Activated CD8-positive, alpha-beta memory T cell treated with anti-CD3 and anti-CD28 coated beads, Interleukin-2, amount 10 ng/mL, durations not matched to agents 7 days and 5 days (primary cell): Measurements from ENCODE around the gene TPPP3. TPM values are rescaled to one million over a fixed set of nuclear protein-coding genes. Genes with fewer than 3 reads are reported as not detected.
A peak's percentile ranks its signal among the peaks of the same experiment; 100 is the strongest.
"Not testable (repeated sequence)": the region's sequence is repeated elsewhere in the genome, so short reads cannot be mapped to it uniquely, and the experiment has no call there.

Source experiments
- ATAC-seq: fragments of 150-1000 bp; cut with Tn5 transposase; one replicate; pipeline ENCODE4 v1.10.0; 2021; ENCODE audit warnings: moderate library complexity
- CTCF ChIA-PET: fragments of 350-600 bp; sonication (Branson Sonifier 250); formaldehyde crosslinking; loops from one replicate; lab custom pipeline; 2021; ENCODE audit warnings: antibody characterized with exemption; lab: Charles Lee
- DNase-seq: peaks from one replicate; pipeline ENCODE4 v3.0.0-alpha.2; 2020
- H3K27ac Mint-ChIP-seq: one replicate; pipeline ENCODE4 v1.8.0; 2021; ENCODE audit warnings: mild to moderate bottlenecking, mixed read lengths
- H3K27me3 Mint-ChIP-seq: one replicate; pipeline ENCODE4 v1.8.0; 2021; ENCODE audit warnings: mixed read lengths
- H3K36me3 Mint-ChIP-seq: one replicate; pipeline ENCODE4 v1.8.0; 2021; ENCODE audit warnings: mild to moderate bottlenecking, mixed read lengths
- H3K4me1 Mint-ChIP-seq: one replicate; pipeline ENCODE4 v1.8.0; 2021; ENCODE audit warnings: mixed read lengths
- H3K4me3 Mint-ChIP-seq: one replicate; pipeline ENCODE4 v1.8.0; 2021; ENCODE audit warnings: mild to moderate bottlenecking, moderate library complexity, mixed read lengths
- H3K9me3 Mint-ChIP-seq: one replicate; pipeline ENCODE4 v1.8.0; 2022; ENCODE audit warnings: low read depth, mixed read lengths
- total RNA-seq, 2 experiments: library from RNA; stranded (reverse); gene quantifications; one replicate each; pipeline ENCODE4 v1.2.3, GENCODE V29; 2021

Gene TPPP3
- total RNA-seq, 2 experiments from 2014 or later, result not detected

GRCh38 chr16:67423611-67424260, 30.4 kb upstream of the TPPP3 start:
- Mint-ChIP-seq H3K4me3 (no peak overlapping the region), H3K27me3 (peaks cover 54% of the 10 kb centered on the region), H3K4me1 (no peaks in the 10 kb centered on the region), H3K27ac (no peak overlapping the region), H3K9me3 (no peaks in the 10 kb centered on the region), H3K36me3 (no peaks in the 10 kb centered on the region)
- CTCF ChIA-PET, result interaction anchor here (0.5 to 6.6 kb wide), 4 partner anchors 11 to 165 kb away, joined by 3 to 139 read pairs (median 38); no protein-coding TSS in a partner anchor
- ATAC-seq (no peak), DNase-seq (no peak)

GRCh38 chr16:67423015-67423414, 29.7 kb upstream of the TPPP3 start:
- H3K4me3 Mint-ChIP-seq, result no peak overlapping the region

GRCh38 chr16:67421030-67421429, 27.7 kb upstream of the TPPP3 start:
- Mint-ChIP-seq H3K4me3 (no peak overlapping the region), H3K27me3 (peaks cover 52% of the 10 kb centered on the region), H3K36me3 (no peaks in the 10 kb centered on the region), H3K27ac (no peak overlapping the region), H3K4me1 (peaks cover 5% of the 10 kb centered on the region), H3K9me3 (no peaks in the 10 kb centered on the region)
- no peak for ATAC-seq
- CTCF ChIA-PET, result interaction anchor here (0.6 to 1.4 kb wide), 3 partner anchors 11 to 129 kb away, joined by 3 read pairs; no protein-coding TSS in a partner anchor
- DNase-seq, result no peak

More at GRCh38 chr16:67423015-67423414, 29.7 kb upstream of the TPPP3 start:
- ATAC-seq (no peak), DNase-seq (no peak)
- Mint-ChIP-seq H3K4me1 (no peaks in the 10 kb centered on the region), H3K9me3 (no peaks in the 10 kb centered on the region), H3K27ac (no peak overlapping the region), H3K36me3 (no peaks in the 10 kb centered on the region), H3K27me3 (peaks cover 51% of the 10 kb centered on the region)
- CTCF ChIA-PET, result interaction anchor here (0.5 to 6.6 kb wide), 3 partner anchors 23 to 164 kb away, joined by 3 to 139 read pairs (median 3); no protein-coding TSS in a partner anchor

- no peak for ATAC-seq
- no peak for DNase-seq
- CTCF ChIA-PET, result interaction anchor here (0.7 kb wide), 1 partner anchor 8 kb away, joined by 3 read pairs; no protein-coding TSS in a partner anchor
- Mint-ChIP-seq H3K36me3 (no peaks in the 10 kb centered on the region), H3K27ac (no peak overlapping the region), H3K4me1 (peaks cover 9% of the 10 kb centered on the region), H3K4me3 (no peak overlapping the region), H3K9me3 (no peaks in the 10 kb centered on the region), H3K27me3 (peaks cover 48% of the 10 kb centered on the region)
Measured at GRCh38 chr16:67419931-67420330, 26.6 kb upstream of the TPPP3 start.

- Mint-ChIP-seq H3K4me1 (peaks cover 9% of the 10 kb centered on the region), H3K4me3 (no peak overlapping the region), H3K27me3 (peaks cover 47% of the 10 kb centered on the region), H3K36me3 (no peaks in the 10 kb centered on the region), H3K27ac (no peak overlapping the region), H3K9me3 (no peaks in the 10 kb centered on the region)
- no peak for DNase-seq
- CTCF ChIA-PET, result interaction anchor here (0.7 kb wide), 1 partner anchor 9 kb away, joined by 3 read pairs; no protein-coding TSS in a partner anchor
- ATAC-seq, result no peak
Measured at GRCh38 chr16:67419502-67419901, 26.2 kb upstream of the TPPP3 start.

- Mint-ChIP-seq H3K27me3 (peaks cover 35% of the 10 kb centered on the region), H3K36me3 (no peaks in the 10 kb centered on the region), H3K27ac (no peak overlapping the region), H3K4me3 (peak overlapping the region; percentile 5), H3K9me3 (no peaks in the 10 kb centered on the region), H3K4me1 (peaks cover 14% of the 10 kb centered on the region)
- DNase-seq (no peak), ATAC-seq (no peak)
- CTCF ChIA-PET, result interaction anchor here (1.0 to 2.7 kb wide), 8 partner anchors 9 to 157 kb away, joined by 3 to 18 read pairs (median 5); partner anchors contain the start of gene TPPP3
Measured at GRCh38 chr16:67417333-67418061, 24.2 kb upstream of the TPPP3 start.

- Mint-ChIP-seq H3K27me3 (peaks cover 36% of the 10 kb centered on the region), H3K4me3 (peak within 1 kb of the TSS; percentile 57), H3K9me3 (no peaks in the 10 kb centered on the region)
Measured at GRCh38 chr16:67415872-67416793, 22.8 kb upstream of the TPPP3 start, which contains the start of gene ZDHHC1. Gene ZDHHC1 (minus strand): TSS chr16:67416477. CDS start chr16:67407775, 8,702 bp downstream.

GRCh38 chr16:67415421-67415820, 22.1 kb upstream of the TPPP3 start:
- Mint-ChIP-seq H3K4me1 (peaks cover 14% of the 10 kb centered on the region), H3K27me3 (peaks cover 36% of the 10 kb centered on the region), H3K4me3 (peak overlapping the region; percentile 50)
- not testable (repeated sequence) for H3K36me3 Mint-ChIP-seq, DNase-seq, H3K27ac Mint-ChIP-seq, ATAC-seq, H3K9me3 Mint-ChIP-seq
- CTCF ChIA-PET, result interaction anchor here (1.0 to 2.2 kb wide), 4 partner anchors 11 to 167 kb away, joined by 3 to 5 read pairs (median 4); partner anchors contain the start of gene SLC9A5

More at GRCh38 chr16:67415872-67416793, 22.8 kb upstream of the TPPP3 start, which contains the start of gene ZDHHC1:
- ATAC-seq, result peak; percentile 91
- CTCF ChIA-PET, result interaction anchor here (0.6 to 2.7 kb wide), 14 partner anchors 10 to 156 kb away, joined by 3 to 18 read pairs (median 4); partner anchors contain the start of gene TPPP3
- Mint-ChIP-seq H3K36me3 (no peaks in the 10 kb centered on the region), H3K27ac (no peak within 1 kb of the TSS), H3K4me1 (peaks cover 14% of the 10 kb centered on the region)
- peak; percentile 60 for DNase-seq

- H3K27me3 Mint-ChIP-seq, result peaks cover 31% of the 10 kb centered on the region
- H3K4me1 Mint-ChIP-seq, result peaks cover 14% of the 10 kb centered on the region
- H3K4me3 Mint-ChIP-seq, result no peak overlapping the region
- no peak overlapping the region for H3K27ac Mint-ChIP-seq
- ATAC-seq (no peak), DNase-seq (no peak)
- CTCF ChIA-PET, result interaction anchor here (1.0 to 2.2 kb wide), 9 partner anchors 12 to 259 kb away, joined by 3 to 7 read pairs (median 4); partner anchors contain the start of gene SLC9A5
- no peaks in the 10 kb centered on the region for H3K9me3 Mint-ChIP-seq
- no peaks in the 10 kb centered on the region for H3K36me3 Mint-ChIP-seq
Measured at GRCh38 chr16:67413978-67414911, 20.9 kb upstream of the TPPP3 start.

- H3K36me3 Mint-ChIP-seq, result no peaks in the 10 kb centered on the region
- H3K27ac Mint-ChIP-seq, result no peak overlapping the region
- no peak overlapping the region for H3K4me3 Mint-ChIP-seq
- DNase-seq, result no peak
- peaks cover 23% of the 10 kb centered on the region for H3K27me3 Mint-ChIP-seq
- no peaks in the 10 kb centered on the region for H3K9me3 Mint-ChIP-seq
- no peak for ATAC-seq
- peaks cover 14% of the 10 kb centered on the region for H3K4me1 Mint-ChIP-seq
- CTCF ChIA-PET, result interaction anchor here (0.7 to 1.9 kb wide), 6 partner anchors 13 to 162 kb away, joined by 3 to 7 read pairs (median 4); no protein-coding TSS in a partner anchor
Measured at GRCh38 chr16:67412294-67412693, 19.0 kb upstream of the TPPP3 start.

GRCh38 chr16:67411339-67411738, 18.0 kb upstream of the TPPP3 start:
- no peak overlapping the region for H3K27ac Mint-ChIP-seq

More at GRCh38 chr16:67411339-67411738, 18.0 kb upstream of the TPPP3 start:
- CTCF ChIA-PET, result interaction anchor here (1.4 to 1.6 kb wide), 2 partner anchors 12 to 103 kb away, joined by 3 to 6 read pairs; no protein-coding TSS in a partner anchor
- Mint-ChIP-seq H3K36me3 (no peaks in the 10 kb centered on the region), H3K27me3 (peaks cover 15% of the 10 kb centered on the region), H3K9me3 (no peaks in the 10 kb centered on the region), H3K4me3 (no peak overlapping the region), H3K4me1 (peaks cover 9% of the 10 kb centered on the region)
- DNase-seq (no peak), ATAC-seq (no peak)
